Dermis blood vessel endothelial cell (primary cell): ENCODE results near the gene CACNB2. TPM values are rescaled to one million over a fixed set of nuclear protein-coding genes. Genes with fewer than 3 reads are reported as not detected.

Experiments used
- DNase-seq: peaks from one replicate; pipeline ENCODE4 v3.0.0; 2010
- total RNA-seq: library from RNA; depleted of rRNA; stranded (reverse); fragments of >200 nt; gene quantifications from 2 replicates; pipeline ENCODE4 v1.2.3, GENCODE V29; 2014

CACNB2 gene
- not detected in 2 replicates for total RNA-seq

DNA sequence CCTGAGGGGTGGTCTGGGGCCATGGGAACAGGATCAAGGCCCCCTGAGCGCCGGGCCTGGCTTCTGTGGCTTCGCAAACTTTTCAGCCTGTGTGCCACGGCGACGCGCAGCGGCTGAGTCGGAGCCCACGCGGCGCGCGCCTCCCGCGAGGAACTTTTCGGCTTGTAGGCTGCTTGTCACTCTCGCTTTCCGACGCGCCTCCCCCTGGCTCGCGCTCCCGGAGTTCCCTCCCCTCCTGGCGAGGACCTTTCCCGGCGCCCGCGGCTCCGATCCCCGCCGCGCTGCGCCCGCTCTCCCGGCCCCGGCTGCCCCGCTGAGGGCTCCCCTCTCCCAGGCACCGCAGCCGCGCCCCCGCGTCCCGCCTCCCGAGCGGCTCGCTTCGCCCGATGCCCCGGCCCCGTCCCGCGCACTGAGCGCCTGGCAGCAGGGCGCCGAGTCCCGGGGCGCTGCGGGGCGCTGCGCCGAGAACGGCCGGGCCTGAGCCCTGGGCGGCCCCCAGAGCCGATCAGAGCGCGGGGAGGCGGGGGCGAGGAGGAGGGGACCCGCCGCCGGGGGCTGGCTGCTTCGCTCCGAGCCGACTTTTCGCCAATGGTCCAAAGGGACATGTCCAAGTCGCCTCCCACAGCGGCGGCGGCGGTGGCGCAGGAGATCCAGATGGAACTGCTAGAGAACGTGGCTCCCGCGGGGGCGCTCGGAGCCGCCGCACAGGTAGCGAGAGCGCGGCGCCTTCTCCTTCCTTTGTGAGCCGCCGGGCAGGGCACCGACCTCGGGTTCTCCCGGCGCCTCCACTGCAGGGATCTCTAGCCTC is at the start of gene CACNB2:
Gene CACNB2, plus strand, starts transcription at position 276 of the 808 bp plus-strand sequence.
- peak; percentile 21 for DNase-seq

DNA sequence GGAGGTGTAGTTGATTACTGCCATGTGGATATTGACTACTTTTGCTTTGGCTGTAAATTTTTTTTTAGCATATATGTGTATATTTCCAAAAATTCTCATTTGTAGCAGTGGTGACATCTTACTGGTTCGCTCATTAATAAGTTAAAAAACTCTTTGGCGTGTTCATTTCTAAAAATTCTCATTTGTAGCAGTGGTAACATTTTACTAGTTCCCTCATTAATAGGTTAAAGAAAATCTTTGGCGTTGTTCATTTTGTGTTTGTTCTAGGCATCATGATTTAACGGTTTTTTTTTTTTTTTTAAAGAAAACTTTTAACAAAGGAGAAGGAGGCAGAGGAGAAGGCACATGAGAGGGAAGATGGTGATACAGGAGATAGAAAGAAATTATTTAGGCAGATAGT is 45.9 kb upstream of the CACNB2 start:
- DNase-seq, result no peak

DNA sequence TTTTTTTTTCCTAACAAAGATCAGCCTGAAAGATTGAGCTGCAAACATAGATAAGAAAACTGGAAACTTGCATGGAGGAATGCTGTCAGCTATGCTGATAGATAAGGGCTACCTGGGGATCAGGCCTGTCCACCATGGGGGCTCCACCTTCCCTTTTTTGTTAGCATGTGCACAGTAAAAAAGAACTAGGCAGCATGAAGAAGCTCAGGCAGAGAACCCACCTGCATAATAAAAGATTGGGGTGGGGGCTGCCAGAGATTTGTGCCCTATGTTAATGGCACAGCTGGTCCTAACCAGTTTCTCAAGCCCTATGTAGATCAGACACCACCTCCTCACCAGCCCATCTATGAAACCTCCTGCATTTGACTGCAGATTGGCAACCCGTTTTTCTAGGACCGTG is 45.4 kb upstream of the CACNB2 start:
- no peak for DNase-seq

DNA sequence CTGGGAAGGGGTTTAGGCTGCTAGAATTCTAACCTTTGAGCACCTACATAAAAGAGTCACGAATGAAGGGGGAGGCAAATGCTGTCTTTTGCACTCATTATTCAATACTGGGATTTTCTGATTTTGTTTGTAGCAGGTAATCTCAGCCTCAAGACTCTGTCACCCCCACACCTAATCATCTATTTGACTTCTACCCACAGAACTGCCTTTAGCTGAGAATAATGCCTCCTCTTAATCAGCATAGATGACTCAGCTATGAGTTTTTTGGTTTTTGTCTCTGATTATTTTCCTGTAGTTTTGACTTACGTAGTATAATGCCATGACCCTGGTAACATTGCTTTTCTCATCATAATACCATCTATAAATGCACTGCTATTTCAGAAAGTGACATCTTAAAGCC is 42.7 kb upstream of the CACNB2 start:
- DNase-seq, result no peak

DNA sequence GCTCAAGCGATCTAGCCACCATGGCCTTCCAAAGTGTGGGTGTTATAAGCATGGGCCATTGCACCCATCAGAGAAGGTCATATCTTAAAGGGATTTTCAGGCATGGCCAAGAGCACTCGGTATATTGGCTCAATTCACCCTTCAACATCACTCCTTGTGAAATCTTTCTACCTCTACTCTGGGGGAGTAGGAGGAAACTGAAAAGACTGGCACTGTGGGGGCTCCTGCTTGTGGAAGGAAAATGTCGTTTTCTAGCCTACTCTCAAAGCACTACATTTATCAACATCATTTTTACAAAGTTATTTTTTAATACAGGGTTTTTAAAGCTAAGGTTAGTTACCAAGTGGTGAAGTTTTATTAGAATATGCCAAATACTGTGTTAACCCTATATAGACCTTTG is 42.0 kb upstream of the CACNB2 start:
- DNase-seq, result no peak

DNA sequence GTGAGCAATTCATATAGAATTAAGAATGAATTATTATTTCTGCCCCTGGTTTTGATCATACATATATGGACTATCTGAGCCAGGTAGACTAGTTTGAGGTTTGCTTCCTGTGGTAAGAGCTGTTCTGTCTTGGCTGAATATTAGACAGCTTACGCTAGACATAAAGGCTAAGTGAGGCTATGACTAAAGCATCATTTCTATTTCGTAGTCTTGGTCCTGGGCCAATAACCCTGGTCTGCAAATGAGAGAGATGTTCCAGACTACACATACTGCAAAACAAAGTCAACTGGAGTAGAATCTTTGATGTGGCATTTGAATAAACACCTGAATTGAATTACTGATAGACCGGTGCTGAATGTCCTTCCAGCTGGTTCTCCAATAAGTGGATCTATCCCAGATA is 40.8 kb upstream of the CACNB2 start:
- DNase-seq, result no peak

DNA sequence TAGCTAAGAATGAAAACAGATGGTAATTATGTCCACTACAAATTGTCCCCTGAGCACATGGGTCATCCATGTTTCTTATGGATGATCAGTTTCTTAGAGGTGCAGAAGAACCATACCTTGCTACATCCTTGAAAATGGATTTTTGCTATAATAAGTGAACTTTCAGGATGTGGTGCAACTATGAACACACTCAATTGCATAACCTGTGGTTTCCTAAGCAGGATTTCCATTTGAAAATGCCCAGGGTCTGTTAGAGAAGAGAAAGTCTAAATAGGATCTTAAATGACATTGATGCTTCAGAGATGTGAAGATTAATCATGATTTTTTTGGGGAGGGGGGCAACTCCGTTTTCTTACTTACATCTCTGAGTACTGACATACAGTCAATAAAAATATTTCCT is 39.6 kb upstream of the CACNB2 start:
- DNase-seq, result no peak

DNA sequence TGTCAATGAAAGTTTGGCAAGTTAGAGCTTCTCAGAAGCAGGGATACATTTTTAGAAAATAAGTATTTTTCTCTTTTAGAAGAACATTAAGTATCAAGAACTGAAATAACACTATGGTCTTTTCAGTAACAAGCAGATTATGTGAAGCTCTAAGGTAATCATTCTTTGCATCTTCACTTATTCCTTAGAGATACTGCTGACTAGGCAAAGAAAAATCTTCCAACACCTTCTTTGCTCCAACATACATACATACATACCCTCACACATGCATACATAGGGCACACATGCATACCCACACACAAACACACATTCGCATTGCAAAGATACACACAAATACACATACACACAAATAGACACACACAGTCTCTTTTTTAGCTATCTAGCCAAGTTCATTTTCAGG is 37.8 kb upstream of the CACNB2 start:
- no peak for DNase-seq

DNA sequence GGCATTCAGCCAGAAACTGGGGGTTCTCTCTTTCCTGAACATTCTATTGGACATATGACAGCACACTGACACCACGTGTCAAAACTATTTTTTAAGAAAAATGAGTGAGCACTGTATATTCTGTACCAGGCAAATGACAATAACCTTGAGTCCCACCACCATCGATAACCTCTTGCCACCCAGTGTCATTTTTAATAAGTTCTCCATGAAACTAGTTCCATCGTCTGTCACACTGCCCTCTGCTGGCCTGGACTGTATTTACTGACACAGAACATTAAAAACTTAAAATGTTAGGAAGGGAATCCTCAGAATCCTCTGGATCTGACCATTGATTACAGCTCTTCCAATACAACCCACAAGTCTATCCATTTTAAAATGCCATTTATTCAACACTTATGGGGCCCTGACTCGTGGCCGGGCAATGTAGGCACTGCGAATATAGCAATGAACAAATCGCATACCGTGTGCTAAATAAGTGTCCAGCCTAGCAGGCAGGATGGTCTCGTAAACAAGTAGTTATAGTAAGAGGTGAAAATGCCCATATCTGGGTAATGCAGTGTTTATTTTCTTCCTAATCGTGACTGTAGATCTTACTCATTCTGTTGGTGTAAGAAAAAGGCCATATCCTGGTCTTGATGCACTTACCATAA is 35.9 kb upstream of the CACNB2 start:
- peak; percentile 69 for DNase-seq

DNA sequence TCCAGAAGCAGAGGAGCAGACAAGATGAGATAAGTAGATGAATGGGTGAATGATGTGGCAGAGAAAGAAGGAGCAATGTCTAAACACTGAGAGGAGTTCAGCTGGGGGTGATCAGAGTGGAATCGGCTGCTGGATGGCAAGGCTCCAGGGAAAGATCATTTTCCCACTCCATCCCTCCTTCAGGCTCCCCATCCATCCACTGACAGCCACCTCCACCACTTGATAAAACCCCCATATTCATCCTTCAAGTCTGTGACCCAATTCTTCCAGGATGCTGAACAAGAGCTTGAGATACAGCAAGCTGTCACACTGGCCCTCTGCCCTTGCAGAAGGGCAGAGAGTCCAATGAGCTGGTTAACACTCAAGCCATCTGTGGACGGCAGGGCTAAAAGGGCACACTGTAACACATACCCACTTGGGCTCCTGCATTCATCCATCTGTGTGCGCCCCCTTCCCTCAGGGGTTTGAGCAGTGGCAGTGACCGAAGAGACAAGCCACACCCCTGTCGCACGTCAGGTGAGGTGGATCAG is 30.8 kb upstream of the CACNB2 start:
- no peak for DNase-seq

DNA sequence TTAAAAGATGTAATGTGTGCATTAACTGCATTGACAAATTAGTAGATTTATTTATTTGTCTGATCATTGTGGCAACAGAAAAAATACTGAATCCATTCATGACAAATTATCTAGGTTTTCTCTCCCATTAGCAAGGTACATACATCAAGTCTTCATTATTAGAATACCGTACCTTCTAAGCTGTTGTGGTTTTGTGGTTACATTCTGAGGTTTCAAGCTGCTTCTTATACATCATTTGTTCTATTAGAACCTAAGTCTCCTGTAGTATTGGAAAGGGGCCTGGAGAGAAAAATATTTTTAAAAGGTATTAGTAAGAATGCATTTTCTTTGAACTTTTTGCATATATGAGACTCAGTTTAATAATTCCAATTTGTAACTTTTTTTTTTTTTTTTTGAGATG is 26.3 kb upstream of the CACNB2 start:
- no peak for DNase-seq

DNA sequence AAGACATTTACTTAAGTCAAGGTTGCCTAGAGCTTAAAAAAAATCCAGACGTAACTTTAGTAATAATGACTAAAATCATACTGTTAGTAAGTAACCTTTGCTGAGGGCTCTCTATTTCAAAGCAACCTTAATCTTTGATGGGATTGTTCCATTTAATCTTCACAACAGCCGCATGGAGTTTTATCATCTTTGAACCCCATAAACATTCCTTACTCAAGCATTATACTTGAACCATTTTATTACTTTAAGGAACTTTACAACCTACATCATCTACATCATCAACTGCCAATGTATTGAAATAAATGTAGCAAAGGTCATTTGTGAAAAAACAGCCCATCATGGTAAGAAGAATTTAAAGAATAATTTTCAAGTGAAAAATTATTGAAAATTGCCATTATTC is 22.9 kb upstream of the CACNB2 start:
- DNase-seq, result no peak

DNA sequence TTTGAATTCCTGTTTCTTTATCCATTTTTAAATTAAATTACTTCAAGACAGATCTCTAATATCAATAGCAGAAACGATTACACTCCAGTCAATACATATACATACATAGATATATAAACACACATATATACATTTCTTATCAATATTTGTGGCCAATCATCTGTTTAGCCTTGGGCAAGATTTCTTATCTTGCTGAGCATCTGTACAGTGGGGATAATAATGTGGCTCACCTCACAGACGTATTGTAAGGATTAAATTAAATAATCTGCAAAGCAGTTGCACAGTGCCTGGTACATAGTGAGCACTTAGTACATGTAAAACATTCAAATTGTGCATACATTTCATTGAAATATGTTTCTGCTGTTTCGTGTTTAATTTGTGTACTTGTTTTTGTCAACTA is 17.5 kb upstream of the CACNB2 start:
- no peak for DNase-seq

DNA sequence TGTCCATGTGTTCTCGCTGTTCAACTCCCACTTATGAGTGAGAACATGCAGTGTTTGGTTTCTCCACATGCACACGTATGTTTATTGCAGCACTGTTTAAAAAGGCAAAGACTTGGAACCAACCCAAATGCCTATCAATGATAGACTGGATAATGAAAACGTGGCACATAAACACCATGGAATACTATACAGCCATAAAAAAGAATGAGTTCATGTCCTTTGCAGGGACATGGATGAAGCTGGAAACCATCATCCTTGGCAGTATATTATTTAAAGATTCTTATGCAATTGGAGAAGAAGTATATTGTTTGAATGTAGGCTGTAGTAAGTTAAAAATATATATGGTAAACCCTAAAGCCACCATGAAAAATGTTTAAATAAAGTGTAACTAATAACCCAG is 7.2 kb upstream of the CACNB2 start:
- no peak for DNase-seq

DNA sequence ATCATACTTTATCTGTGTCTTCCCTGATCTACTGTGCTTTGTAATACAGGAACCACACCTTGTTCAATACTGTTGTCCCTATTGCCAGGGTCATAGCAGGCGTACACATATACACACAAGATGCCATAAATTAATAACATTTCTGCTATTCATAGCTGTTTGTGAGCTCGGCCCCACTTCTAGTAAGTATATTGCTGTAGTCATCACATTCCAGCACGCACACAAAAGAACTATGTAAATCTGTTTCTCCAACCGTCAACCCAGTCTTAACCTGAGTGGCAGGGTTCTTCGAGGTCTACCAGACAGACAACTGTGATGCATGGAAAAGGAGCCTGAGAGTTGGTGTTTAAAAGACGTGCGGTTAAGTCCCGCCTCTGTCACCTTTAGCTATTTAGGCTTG is 5.7 kb upstream of the CACNB2 start:
- DNase-seq, result no peak

DNA sequence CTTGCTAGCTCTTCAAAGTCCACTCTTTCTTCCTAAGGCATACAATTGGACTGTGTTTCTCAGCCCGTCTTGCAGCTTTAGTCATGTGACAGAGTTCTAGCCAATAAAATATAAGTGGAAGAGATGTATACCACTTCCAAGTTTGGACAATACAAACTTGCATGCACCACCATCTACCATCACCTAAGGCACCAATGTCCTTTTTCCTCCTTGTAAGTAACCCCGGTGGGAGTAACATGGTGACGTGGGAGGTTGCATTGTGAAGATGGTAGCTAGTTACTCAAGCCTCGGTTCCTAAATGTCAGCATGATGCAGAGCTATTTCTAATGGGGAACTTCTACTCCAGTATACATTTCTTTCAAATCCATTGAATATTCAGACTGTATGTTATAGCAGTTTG is 5.3 kb upstream of the CACNB2 start:
- DNase-seq, result no peak

DNA sequence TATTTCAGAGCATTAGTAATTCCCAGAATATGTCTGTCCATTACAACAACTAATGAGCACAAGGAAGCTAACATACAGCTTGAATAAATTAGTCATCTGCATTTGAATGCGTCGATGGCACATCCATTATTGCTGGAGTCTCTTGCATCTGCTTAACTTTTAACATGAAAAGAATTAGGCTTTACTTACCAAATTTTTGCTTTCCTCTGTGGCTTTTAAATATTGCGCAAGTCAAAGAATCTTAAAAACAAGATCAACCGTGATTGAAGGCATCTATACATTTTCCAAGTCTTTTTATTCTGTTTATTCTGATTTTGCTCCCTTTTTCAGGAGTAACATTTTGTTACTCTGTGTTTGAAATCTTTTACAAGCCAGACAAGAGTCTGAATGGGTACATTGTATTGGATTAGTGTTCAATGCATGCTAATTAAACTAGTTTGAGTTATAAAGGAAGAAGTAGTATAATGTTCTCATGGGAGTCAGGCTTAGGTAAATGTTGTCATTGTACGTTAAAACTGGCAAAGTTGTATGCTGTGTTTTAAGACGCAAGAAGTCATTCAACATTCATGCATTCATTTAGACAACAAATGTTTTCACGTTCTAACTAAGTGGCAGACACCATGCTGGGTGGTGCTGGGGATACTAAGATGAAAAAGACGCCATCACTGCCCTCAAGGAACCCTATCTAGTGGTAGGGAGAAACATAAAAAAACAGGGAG is 4.0 kb upstream of the CACNB2 start:
- DNase-seq, result no peak

DNA sequence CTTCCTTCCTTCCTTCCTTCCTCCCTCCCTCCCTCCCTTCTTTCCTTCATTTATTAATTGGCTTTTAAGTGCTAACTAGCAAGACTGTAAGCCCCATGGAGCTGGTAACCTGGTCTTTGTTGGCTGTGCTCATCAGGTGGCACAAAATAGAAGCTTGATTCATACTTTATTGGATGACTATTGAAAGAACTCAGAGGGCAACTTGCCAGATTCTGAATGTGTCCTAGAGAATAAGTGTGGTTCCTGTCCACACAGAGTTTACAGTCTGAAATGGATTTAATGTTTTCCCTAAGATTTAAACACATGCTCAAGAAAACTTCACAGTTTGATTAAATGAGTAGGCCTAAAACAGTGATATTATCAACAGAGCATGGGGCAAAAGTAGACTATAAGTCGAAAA is 3.1 kb upstream of the CACNB2 start:
- DNase-seq, result no peak

DNA sequence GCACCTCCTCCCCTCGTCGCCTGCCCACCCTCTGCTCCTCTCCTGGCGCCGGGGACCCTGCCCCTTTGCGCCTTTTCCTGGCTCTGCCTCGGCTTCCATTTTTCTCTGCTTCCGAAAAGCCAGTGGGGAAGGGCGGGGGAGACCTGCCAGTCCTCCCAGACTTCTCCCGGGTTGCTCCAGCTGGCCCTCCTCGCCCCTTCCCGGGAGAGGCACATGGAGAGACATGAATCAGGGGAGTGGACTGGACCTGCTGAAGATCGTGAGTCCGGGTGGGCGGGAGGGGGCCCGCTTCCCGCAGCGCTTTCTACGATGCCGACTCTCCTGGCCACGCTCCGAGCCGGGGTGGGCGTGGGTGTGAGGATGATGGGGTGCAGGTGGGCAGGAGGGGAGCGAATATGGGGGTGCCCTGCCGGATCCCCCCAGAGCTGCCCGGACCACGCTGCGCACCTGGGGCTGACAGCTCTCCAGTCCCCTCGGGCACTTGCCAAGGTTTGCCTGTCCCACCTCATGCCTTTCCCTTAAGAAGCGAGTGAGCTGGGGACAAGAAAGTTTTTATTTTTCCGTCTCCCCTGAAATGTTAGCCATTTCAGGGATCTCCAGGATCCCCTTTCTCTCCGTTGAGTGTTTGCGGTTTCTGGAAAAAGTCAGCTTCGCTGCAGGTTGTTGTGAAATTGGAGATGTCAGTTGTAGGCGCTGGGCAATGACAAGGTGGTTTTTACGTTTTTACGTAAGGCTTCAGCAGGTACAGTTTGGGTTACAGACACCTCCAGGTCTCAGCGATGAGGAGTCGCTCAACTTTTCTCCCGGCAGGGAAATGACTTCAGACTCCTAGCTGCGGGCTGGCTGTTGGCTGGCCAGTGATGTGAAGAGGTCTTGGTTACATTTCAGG is 977 bp downstream of the CACNB2 start:
- DNase-seq, result no peak

DNA sequence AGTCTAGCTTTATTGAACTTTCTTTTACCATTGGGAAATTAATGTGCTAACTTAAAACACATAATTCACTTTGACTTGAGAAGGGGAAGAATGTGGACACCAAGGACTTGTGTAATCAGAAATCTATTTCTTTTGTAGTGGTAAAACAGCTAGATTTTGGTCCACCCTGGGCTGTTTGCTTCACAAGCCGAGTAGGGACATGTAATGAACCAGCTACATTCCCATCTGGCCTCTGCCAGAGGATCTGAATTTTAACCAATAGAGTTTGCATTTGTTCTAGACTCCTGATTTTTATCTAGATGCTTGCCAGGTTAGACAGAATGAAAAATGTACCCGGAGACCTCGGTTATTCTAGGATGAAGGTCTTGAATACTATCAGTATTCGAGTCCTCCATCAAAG is 1.9 kb downstream of the CACNB2 start:
- DNase-seq, result no peak

DNA sequence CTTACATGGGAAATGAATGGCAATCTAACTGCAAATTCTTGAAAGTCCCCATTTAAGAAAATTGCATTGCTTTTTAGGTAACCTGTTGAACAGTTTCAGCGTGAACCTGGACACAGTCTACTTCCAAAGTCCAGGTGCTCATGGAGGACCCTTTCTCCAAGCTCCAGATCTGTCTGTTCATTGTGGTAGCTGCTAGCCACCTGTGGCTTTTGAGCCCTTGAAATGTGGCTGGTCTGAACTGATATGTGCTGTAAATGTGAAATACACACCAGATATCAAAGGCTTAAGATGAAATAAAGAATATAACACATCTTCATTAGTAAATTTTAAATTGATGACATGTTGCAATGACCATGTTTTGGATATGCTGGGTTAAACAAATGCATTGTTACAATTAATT is 4.2 kb downstream of the CACNB2 start:
- DNase-seq, result no peak

DNA sequence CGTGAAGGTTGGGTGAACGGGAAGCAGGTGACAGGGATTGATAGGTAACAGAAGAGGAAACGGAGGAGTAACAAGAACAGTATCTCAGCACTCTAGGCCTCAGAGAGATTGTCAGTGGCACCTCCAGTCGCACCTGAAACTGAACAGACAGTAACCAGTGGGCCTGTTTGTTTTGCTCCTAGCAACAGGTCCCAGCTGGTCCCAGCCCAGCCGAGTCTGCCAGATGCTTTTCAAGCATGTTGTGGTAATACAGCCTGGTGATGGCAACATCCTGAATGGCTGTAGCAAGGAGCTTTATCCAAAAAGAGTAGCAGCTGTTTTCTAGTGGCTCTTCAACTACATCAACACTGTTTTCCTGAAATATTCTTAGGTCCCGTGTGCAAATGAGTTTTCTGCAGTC is 4.7 kb downstream of the CACNB2 start:
- DNase-seq, result no peak

DNA sequence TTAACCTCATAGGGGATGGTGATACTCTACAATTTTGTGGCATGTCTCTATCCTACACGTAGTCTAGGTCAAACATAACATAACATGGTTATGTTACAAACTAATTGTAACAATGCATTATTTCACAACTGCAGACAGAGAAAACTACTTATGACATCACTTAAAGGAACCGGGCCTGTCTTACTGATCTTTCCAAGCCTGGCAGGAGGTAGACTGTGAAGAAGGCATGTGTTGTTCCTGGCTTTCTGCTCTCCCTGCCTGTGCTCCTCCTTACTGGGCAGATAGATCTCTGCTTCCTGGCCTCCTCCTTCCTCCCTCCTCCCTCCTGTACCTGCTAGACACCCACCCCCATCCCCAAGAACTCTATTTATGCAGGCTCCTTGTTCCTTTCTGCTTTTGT is 5.4 kb downstream of the CACNB2 start:
- DNase-seq, result no peak
